IMR-90 (cell line): ENCODE measurements around the gene MRPS31.

Experiments used
- RAD21 ChIP-seq: IDR thresholded peaks from 2 replicates; pipeline ENCODE4 v1.6.1; 2012; ENCODE audit warnings: low read length, improper control_type of control experiment
- RFX5 ChIP-seq: IDR thresholded peaks from 2 replicates; pipeline ENCODE4 v1.8.0; 2012; ENCODE audit warnings: low read depth, mild to moderate bottlenecking, low read length, moderate library complexity
- SMC3 ChIP-seq: fragments of 150-350 bp; IDR thresholded peaks from 2 replicates; pipeline ENCODE4 v1.6.1; 2016; ENCODE audit warnings: low read depth, mild to moderate bottlenecking, antibody characterized with exemption, low read length, moderate library complexity
- TF ChIP-seq, protein P1 (sequence below): conservative IDR thresholded peaks from 2 replicates; pipeline ENCODE4 v1.5.1; 2012; ENCODE audit warnings: mild to moderate bottlenecking, low read depth, low read length, improper control_type of control experiment

DNA sequence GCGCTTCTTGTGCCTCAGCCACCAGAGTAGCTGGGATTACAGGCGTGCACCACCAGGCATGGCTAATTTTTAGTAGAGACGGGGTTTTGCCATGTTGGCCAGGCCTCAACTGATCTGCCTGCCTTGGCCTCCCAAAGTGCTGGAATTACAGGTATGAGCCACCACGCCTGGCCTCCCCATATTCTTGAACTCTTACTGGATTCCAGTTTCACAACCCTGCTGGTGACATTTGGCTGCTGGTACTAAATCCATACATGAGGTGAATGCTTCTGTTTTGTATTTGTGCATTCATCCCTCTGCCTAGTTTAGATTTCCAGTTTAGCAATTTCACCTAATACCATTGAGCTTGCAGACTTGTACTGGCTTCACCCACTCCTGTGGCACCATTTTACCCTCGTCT is 32.3 kb upstream of the MRPS31 start:
- TF ChIP-seq, protein P1, sequence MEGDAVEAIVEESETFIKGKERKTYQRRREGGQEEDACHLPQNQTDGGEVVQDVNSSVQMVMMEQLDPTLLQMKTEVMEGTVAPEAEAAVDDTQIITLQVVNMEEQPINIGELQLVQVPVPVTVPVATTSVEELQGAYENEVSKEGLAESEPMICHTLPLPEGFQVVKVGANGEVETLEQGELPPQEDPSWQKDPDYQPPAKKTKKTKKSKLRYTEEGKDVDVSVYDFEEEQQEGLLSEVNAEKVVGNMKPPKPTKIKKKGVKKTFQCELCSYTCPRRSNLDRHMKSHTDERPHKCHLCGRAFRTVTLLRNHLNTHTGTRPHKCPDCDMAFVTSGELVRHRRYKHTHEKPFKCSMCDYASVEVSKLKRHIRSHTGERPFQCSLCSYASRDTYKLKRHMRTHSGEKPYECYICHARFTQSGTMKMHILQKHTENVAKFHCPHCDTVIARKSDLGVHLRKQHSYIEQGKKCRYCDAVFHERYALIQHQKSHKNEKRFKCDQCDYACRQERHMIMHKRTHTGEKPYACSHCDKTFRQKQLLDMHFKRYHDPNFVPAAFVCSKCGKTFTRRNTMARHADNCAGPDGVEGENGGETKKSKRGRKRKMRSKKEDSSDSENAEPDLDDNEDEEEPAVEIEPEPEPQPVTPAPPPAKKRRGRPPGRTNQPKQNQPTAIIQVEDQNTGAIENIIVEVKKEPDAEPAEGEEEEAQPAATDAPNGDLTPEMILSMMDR, result no peak
- TF ChIP-seq RFX5 (no peak), RAD21 (no peak), SMC3 (no peak)
